ENCODE data around the gene PRX.
"Not testable (repeated sequence)": the region's sequence is repeated elsewhere in the genome, so short reads cannot be mapped to it uniquely, and the experiment has no call there.

PRX gene

GRCh38 chr19:40419066-40419612, 6.0 kb upstream of the PRX start:
- DNase-seq (ENCODE audit: extremely low spot score, insufficient read length, low read depth) (no peak), FAIRE-seq (no peak)

GRCh38 chr19:40418040-40418439, 4.9 kb upstream of the PRX start:
- FAIRE-seq: no peak

GRCh38 chr19:40417643-40417981, 4.4 kb upstream of the PRX start:
- DNase-seq (ENCODE audit: extremely low spot score, insufficient read length, low read depth) (no peak), FAIRE-seq (no peak)

More at GRCh38 chr19:40418040-40418439, 4.9 kb upstream of the PRX start:
- DNase-seq (ENCODE audit: extremely low spot score, insufficient read length, low read depth): no peak

- FAIRE-seq (peak; percentile 71), DNase-seq (ENCODE audit: extremely low spot score, insufficient read length, low read depth) (no peak)
Measured at GRCh38 chr19:40416918-40417642, 3.9 kb upstream of the PRX start.

GRCh38 chr19:40415768-40416167, 2.6 kb upstream of the PRX start:
- DNase-seq (ENCODE audit: extremely low spot score, insufficient read length, low read depth): no peak
- FAIRE-seq: no peak

- FAIRE-seq (no peak), DNase-seq (ENCODE audit: extremely low spot score, insufficient read length, low read depth) (no peak)
Measured at GRCh38 chr19:40414542-40415535, 1.7 kb upstream of the PRX start.

- no peak for DNase-seq (ENCODE audit: extremely low spot score, insufficient read length, low read depth)
- no peak for FAIRE-seq
Measured at GRCh38 chr19:40412866-40413265, 312 bp downstream of the PRX start.

GRCh38 chr19:40411958-40412499, 1.1 kb downstream of the PRX start:
- no peak for FAIRE-seq
- DNase-seq (ENCODE audit: extremely low spot score, insufficient read length, low read depth): no peak

GRCh38 chr19:40411125-40411842, 1.9 kb downstream of the PRX start:
- FAIRE-seq (peak; percentile 61), DNase-seq (ENCODE audit: extremely low spot score, insufficient read length, low read depth) (no peak)

GRCh38 chr19:40410030-40410389, 3.2 kb downstream of the PRX start:
- no peak for FAIRE-seq
- DNase-seq (ENCODE audit: extremely low spot score, insufficient read length, low read depth): no peak

GRCh38 chr19:40408598-40408925, 4.6 kb downstream of the PRX start:
- not testable (repeated sequence) for FAIRE-seq

GRCh38 chr19:40407714-40408597, 5.2 kb downstream of the PRX start:
- DNase-seq (ENCODE audit: extremely low spot score, insufficient read length, low read depth): no peak
- FAIRE-seq: no peak

More at GRCh38 chr19:40408598-40408925, 4.6 kb downstream of the PRX start:
- not testable (repeated sequence) for DNase-seq (ENCODE audit: extremely low spot score, insufficient read length, low read depth)

GRCh38 chr19:40403262-40403984, 9.8 kb downstream of the PRX start:
- DNase-seq (ENCODE audit: extremely low spot score, insufficient read length, low read depth) (peak; percentile 87), FAIRE-seq (peak; percentile 94)

- FAIRE-seq (no peak), DNase-seq (ENCODE audit: extremely low spot score, insufficient read length, low read depth) (no peak)
Measured at GRCh38 chr19:40400559-40400958, 12.6 kb downstream of the PRX start.

GRCh38 chr19:40398417-40399131, 14.6 kb downstream of the PRX start:
- DNase-seq (ENCODE audit: extremely low spot score, insufficient read length, low read depth): no peak
- no peak for FAIRE-seq

GRCh38 chr19:40397568-40397906, 15.6 kb downstream of the PRX start:
- FAIRE-seq (no peak), DNase-seq (ENCODE audit: extremely low spot score, insufficient read length, low read depth) (no peak)

GRCh38 chr19:40396886-40397567, 16.2 kb downstream of the PRX start:
- DNase-seq (ENCODE audit: extremely low spot score, insufficient read length, low read depth) (no peak), FAIRE-seq (no peak)

All from GM18507 (cell line).